Measurements from ENCODE around the gene KRTAP10-2.

KRTAP10-2 gene

GRCh38 chr21:44503901-44504399, 47.4 kb downstream of the KRTAP10-2 start:
- TF ChIP-seq SIN3A (IDR thresholded peaks at IDR 0.05; ENCODE audit: borderline replicate concordance, insufficient read depth, low read length): no peak
- no peak for TF ChIP-seq POLR2AphosphoS5 (IDR thresholded peaks at IDR 0.05; ENCODE audit: low read depth, low read length)
- TF ChIP-seq, protein P1, sequence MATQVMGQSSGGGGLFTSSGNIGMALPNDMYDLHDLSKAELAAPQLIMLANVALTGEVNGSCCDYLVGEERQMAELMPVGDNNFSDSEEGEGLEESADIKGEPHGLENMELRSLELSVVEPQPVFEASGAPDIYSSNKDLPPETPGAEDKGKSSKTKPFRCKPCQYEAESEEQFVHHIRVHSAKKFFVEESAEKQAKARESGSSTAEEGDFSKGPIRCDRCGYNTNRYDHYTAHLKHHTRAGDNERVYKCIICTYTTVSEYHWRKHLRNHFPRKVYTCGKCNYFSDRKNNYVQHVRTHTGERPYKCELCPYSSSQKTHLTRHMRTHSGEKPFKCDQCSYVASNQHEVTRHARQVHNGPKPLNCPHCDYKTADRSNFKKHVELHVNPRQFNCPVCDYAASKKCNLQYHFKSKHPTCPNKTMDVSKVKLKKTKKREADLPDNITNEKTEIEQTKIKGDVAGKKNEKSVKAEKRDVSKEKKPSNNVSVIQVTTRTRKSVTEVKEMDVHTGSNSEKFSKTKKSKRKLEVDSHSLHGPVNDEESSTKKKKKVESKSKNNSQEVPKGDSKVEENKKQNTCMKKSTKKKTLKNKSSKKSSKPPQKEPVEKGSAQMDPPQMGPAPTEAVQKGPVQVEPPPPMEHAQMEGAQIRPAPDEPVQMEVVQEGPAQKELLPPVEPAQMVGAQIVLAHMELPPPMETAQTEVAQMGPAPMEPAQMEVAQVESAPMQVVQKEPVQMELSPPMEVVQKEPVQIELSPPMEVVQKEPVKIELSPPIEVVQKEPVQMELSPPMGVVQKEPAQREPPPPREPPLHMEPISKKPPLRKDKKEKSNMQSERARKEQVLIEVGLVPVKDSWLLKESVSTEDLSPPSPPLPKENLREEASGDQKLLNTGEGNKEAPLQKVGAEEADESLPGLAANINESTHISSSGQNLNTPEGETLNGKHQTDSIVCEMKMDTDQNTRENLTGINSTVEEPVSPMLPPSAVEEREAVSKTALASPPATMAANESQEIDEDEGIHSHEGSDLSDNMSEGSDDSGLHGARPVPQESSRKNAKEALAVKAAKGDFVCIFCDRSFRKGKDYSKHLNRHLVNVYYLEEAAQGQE (IDR thresholded peaks at IDR 0.05; ENCODE audit: insufficient read depth in 1 of 2, low read depth in 2 of 2, low read length in 2 of 2): no peak
- TF ChIP-seq TAF1 (IDR thresholded peaks at IDR 0.05; ENCODE audit: borderline replicate concordance, insufficient read depth, low read length): no peak
- TF ChIP-seq FOXP2 (optimal IDR thresholded peaks at IDR 0.05; ENCODE audit: borderline replicate concordance, extremely low read depth, extremely low read length, insufficient read depth): no peak

DNA sequence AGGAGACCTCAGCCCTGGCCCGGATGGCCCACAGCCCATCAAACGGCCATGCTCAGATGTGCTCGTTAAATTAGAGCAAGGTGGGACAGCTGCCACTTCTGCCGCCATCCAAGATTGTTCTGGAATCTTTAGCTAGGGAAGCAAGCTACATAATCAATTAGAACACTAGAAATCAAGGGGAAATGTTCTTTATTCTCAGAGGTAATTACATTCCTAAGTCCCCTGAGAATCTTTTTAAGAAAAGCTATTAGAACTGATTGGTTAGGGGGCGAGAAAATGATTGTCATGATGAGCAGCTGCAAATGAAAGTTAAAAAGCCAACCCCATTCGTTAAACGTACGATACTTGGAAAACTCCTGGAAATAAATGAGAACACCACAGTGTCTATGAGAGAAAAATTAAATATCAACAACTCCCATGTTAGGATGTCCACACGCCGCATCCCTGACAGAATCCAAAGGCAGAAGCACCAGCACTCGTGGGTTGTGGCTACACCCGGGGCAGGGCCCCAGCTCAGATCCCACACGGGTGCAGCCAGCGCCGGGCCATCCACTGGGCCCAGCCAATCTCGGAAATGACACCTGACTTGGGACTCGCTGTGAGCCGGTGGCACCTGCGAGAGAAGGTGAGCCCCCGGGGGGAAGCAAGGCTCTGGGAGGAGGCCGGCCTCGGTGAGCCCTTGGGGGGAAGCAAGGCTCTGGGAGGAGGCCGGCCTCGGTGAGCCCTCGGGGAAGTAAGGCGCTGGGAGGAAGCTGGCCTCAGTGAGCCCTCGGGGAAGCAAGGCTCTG, 48.9 kb downstream of the KRTAP10-2 start:
- no peak for TF ChIP-seq FOXP2 (optimal IDR thresholded peaks at IDR 0.05; ENCODE audit: borderline replicate concordance, extremely low read depth, extremely low read length, insufficient read depth)
- TF ChIP-seq, protein P1 (IDR thresholded peaks at IDR 0.05; ENCODE audit: insufficient read depth in 1 of 2, low read depth in 2 of 2, low read length in 2 of 2): no peak
- no peak for TF ChIP-seq SIN3A (IDR thresholded peaks at IDR 0.05; ENCODE audit: borderline replicate concordance, insufficient read depth, low read length)
- TF ChIP-seq POLR2AphosphoS5 (IDR thresholded peaks at IDR 0.05; ENCODE audit: low read depth, low read length): no peak
- TF ChIP-seq TAF1 (IDR thresholded peaks at IDR 0.05; ENCODE audit: borderline replicate concordance, insufficient read depth, low read length): no peak

All from PFSK-1 (cell line).